ENCODE data around the gene C1QTNF8.

DNA sequence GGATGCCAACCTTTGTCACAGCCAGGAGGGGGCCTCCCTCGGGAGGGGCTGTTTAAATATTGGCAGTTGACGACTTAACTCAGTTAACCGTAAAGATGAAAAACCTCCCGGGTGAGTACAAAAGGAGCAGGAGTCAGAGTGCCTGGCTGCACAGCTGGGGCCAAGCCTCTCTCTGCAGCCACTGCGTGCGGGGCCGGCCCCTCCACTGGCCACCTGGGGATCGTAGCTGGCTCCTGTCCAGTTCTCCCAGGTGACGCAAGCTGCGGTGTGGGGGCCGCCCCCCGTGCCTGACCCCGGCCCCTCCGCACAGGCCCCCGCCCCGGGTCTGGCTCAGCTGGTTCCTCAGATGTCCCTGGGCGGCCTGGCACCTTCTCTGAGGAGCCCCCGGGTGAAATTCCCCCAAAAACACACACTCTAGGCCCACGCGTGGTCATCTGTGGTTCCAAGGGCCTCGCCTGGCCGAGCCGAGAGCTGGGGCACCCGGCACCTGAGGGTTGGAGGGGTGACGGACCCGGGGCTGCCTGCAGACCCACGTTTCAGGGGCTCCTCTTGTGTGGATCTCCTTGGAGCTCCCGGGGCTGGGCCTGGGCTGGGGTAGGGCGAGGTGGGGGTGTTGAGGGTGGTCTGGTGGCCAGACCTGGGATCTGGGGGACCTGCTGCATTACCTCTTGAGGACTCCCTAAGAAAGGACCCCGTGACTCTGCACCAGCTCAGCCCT, 49.5 kb upstream of the C1QTNF8 start:
- TF ChIP-seq, protein P1, sequence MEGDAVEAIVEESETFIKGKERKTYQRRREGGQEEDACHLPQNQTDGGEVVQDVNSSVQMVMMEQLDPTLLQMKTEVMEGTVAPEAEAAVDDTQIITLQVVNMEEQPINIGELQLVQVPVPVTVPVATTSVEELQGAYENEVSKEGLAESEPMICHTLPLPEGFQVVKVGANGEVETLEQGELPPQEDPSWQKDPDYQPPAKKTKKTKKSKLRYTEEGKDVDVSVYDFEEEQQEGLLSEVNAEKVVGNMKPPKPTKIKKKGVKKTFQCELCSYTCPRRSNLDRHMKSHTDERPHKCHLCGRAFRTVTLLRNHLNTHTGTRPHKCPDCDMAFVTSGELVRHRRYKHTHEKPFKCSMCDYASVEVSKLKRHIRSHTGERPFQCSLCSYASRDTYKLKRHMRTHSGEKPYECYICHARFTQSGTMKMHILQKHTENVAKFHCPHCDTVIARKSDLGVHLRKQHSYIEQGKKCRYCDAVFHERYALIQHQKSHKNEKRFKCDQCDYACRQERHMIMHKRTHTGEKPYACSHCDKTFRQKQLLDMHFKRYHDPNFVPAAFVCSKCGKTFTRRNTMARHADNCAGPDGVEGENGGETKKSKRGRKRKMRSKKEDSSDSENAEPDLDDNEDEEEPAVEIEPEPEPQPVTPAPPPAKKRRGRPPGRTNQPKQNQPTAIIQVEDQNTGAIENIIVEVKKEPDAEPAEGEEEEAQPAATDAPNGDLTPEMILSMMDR (IDR thresholded peaks at IDR 0.05; ENCODE audit: insufficient read depth, low read depth, low read length) = no peak
- TF ChIP-seq EZH2 (IDR thresholded peaks at IDR 0.05; ENCODE audit: insufficient read depth, low read length) = no peak

Data from astrocyte (in vitro differentiated cells and primary cell).